ENCODE measurements around the gene PSME3. TPM values are rescaled to one million over a fixed set of nuclear protein-coding genes. Genes with fewer than 3 reads are reported as not detected.
A peak's percentile ranks its signal among the peaks of the same experiment; 100 is the strongest.

PSME3 gene
- total RNA-seq, 1 donor from 2014 or later = 172 TPM

- TF ChIP-seq CTCF (conservative IDR thresholded peaks at IDR 0.05) = no peak
- peak within 1 kb of the TSS; percentile 49 for H3K4me3 Mint-ChIP-seq
- no peak within 1 kb of the TSS for H3K27ac Mint-ChIP-seq (ENCODE audit: unreplicated experiment)
- H3K36me3 Mint-ChIP-seq (ENCODE audit: low read depth) = peaks cover 3% of the 10 kb centered on the region
- H3K9me3 Mint-ChIP-seq = no peaks in the 10 kb centered on the region
- H3K27me3 Mint-ChIP-seq (ENCODE audit: low read depth) = no peaks in the 10 kb centered on the region
- H3K4me1 Mint-ChIP-seq = no peaks in the 10 kb centered on the region
- no peak for DNase-seq (ENCODE audit: low read depth, low spot score)
Measured at GRCh38 chr17:42844271-42844670, 11.1 kb downstream of the PSME3 start, which contains the start of gene AOC2. AOC2 (plus strand) TSS chr17:42844580; CDS start chr17:42844627, 47 bp downstream.

GRCh38 chr17:42844761-42845555 is 11.8 kb downstream of the PSME3 start:
- no peak overlapping the region for H3K4me3 Mint-ChIP-seq

GRCh38 chr17:42845556-42845917 is 12.3 kb downstream of the PSME3 start:
- no peak for TF ChIP-seq CTCF (conservative IDR thresholded peaks at IDR 0.05)
- H3K9me3 Mint-ChIP-seq = no peaks in the 10 kb centered on the region
- no peak for DNase-seq (ENCODE audit: low read depth, low spot score)
- H3K36me3 Mint-ChIP-seq (ENCODE audit: low read depth) = no peaks in the 10 kb centered on the region
- H3K27me3 Mint-ChIP-seq (ENCODE audit: low read depth) = no peaks in the 10 kb centered on the region
- no peak overlapping the region for H3K27ac Mint-ChIP-seq (ENCODE audit: unreplicated experiment)
- H3K4me3 Mint-ChIP-seq = no peak overlapping the region
- no peaks in the 10 kb centered on the region for H3K4me1 Mint-ChIP-seq

More at GRCh38 chr17:42844761-42845555, 11.8 kb downstream of the PSME3 start:
- H3K9me3 Mint-ChIP-seq = no peaks in the 10 kb centered on the region
- H3K27ac Mint-ChIP-seq (ENCODE audit: unreplicated experiment) = no peak overlapping the region
- no peak for TF ChIP-seq CTCF (conservative IDR thresholded peaks at IDR 0.05)
- DNase-seq (ENCODE audit: low read depth, low spot score) = no peak
- H3K27me3 Mint-ChIP-seq (ENCODE audit: low read depth) = no peaks in the 10 kb centered on the region
- no peaks in the 10 kb centered on the region for H3K4me1 Mint-ChIP-seq
- H3K36me3 Mint-ChIP-seq (ENCODE audit: low read depth) = no peaks in the 10 kb centered on the region

GRCh38 chr17:42845918-42846593 is 12.9 kb downstream of the PSME3 start:
- Mint-ChIP-seq H3K27me3 (ENCODE audit: low read depth) (no peaks in the 10 kb centered on the region), H3K4me1 (no peaks in the 10 kb centered on the region), H3K27ac (ENCODE audit: unreplicated experiment) (peak overlapping the region; percentile 19), H3K36me3 (ENCODE audit: low read depth) (no peaks in the 10 kb centered on the region), H3K9me3 (no peaks in the 10 kb centered on the region), H3K4me3 (no peak overlapping the region)
- no peak for DNase-seq (ENCODE audit: low read depth, low spot score)
- TF ChIP-seq CTCF (conservative IDR thresholded peaks at IDR 0.05) = no peak

- no peak for TF ChIP-seq CTCF (conservative IDR thresholded peaks at IDR 0.05)
- no peak for DNase-seq (ENCODE audit: low read depth, low spot score)
- no peaks in the 10 kb centered on the region for H3K4me1 Mint-ChIP-seq
- no peak overlapping the region for H3K4me3 Mint-ChIP-seq
- no peaks in the 10 kb centered on the region for H3K36me3 Mint-ChIP-seq (ENCODE audit: low read depth)
- no peaks in the 10 kb centered on the region for H3K27me3 Mint-ChIP-seq (ENCODE audit: low read depth)
- no peaks in the 10 kb centered on the region for H3K9me3 Mint-ChIP-seq
- H3K27ac Mint-ChIP-seq (ENCODE audit: unreplicated experiment) = no peak overlapping the region
Measured at GRCh38 chr17:42846594-42847280, 13.5 kb downstream of the PSME3 start.
